DOHH2 (cell line): Measurements from ENCODE around the gene RNF8.

Source experiments
- CTCF ChIP-seq: fragments of 200-600 bp; sonication (generic); IDR thresholded peaks from one replicate; pipeline ENCODE4 v1.5.1; 2014; ENCODE audit warnings: antibody characterized with exemption, mild to moderate bottlenecking, low read depth, low read length; ENCODE audit not compliant: poor library complexity, severe bottlenecking
- EZH2phosphoT487 ChIP-seq: fragments of 200-600 bp; sonication (generic); IDR thresholded peaks from 2 replicates; pipeline ENCODE4 v1.6.1; 2017; ENCODE audit warnings: borderline replicate concordance, mild to moderate bottlenecking, antibody characterized with exemption, low read length, moderate library complexity, mixed read lengths

GRCh38 chr6:37353761-37354525 is at the start of gene RNF8:
- TF ChIP-seq CTCF (no peak), EZH2phosphoT487 (no peak)
